HepG2 (cell line): ENCODE data around the gene PRRC2A. TPM values are rescaled to one million over a fixed set of nuclear protein-coding genes. Genes with fewer than 3 reads are reported as not detected.
A peak's percentile ranks its signal among the peaks of the same experiment; 100 is the strongest.

Experiments
- ARID4A ChIP-seq: sonication (generic); formaldehyde crosslinking; IDR thresholded peaks from 2 replicates; pipeline ENCODE4 v1.5.0; 2020; ENCODE audit warnings: mild to moderate bottlenecking, missing genetic modification reagents, borderline replicate concordance
- ASH2L ChIP-seq: fragments of 300-600, 200-600 bp; sonication (generic); IDR thresholded peaks from 2 replicates; pipeline ENCODE4 v1.7.0; 2017; ENCODE audit warnings: low read depth, mild to moderate bottlenecking, moderate library complexity, mixed read lengths, low read length; ENCODE audit not compliant: insufficient read length
- DMTF1 ChIP-seq: sonication (generic); formaldehyde crosslinking; IDR thresholded peaks from 2 replicates; pipeline ENCODE4 v1.4.0; 2020; ENCODE audit warnings: mild to moderate bottlenecking, missing genetic modification reagents
- FOXA3 ChIP-seq: IDR thresholded peaks from 2 replicates; pipeline ENCODE4 v1.6.1; 2016; ENCODE audit warnings: missing genetic modification reagents, missing compliant biosample characterization
- FOXK2 ChIP-seq: fragments of 450-650 bp; IDR thresholded peaks from 2 replicates; pipeline ENCODE4 v1.6.1; 2016
- GRHL1 ChIP-seq: sonication (generic); formaldehyde crosslinking; conservative IDR thresholded peaks from 2 replicates; pipeline ENCODE4 v1.8.0; 2022; ENCODE audit warnings: missing genetic modification reagents
- NFAT5 ChIP-seq: sonication (generic); formaldehyde crosslinking; IDR thresholded peaks from 2 replicates; pipeline ENCODE4 v1.4.0; 2020; ENCODE audit warnings: missing genetic modification reagents
- REL ChIP-seq: sonication (generic); formaldehyde crosslinking; conservative IDR thresholded peaks from 2 replicates; pipeline ENCODE4 v1.8.0; 2022; ENCODE audit warnings: mild to moderate bottlenecking, missing genetic modification reagents, moderate library complexity
- SP1 ChIP-seq, 2 experiments: fragments of 450-650 bp in 1 of 2; sonication (generic) in 1 of 2; formaldehyde crosslinking in 1 of 2; IDR thresholded peaks; 2 replicates each; pipeline versions ENCODE4 v1.4.0 to v1.6.1; 2016 to 2020; ENCODE audit warnings: missing genetic modification reagents in 1 of 2
- ZNF275 ChIP-seq: sonication (generic); formaldehyde crosslinking; IDR thresholded peaks from 2 replicates; pipeline ENCODE4 v1.8.0; 2022; ENCODE audit warnings: missing genetic modification reagents, mild to moderate bottlenecking, inconsistent platforms, borderline replicate concordance
- ZNF282 ChIP-seq: fragments of 450-650 bp; IDR thresholded peaks from 2 replicates; pipeline ENCODE4 v1.6.1; 2018; ENCODE audit not compliant: partially characterized antibody
- ZSCAN22 ChIP-seq: sonication (generic); formaldehyde crosslinking; IDR thresholded peaks from 2 replicates; pipeline ENCODE4 v1.4.0; 2020; ENCODE audit warnings: mild to moderate bottlenecking, missing genetic modification reagents
- polyA plus RNA-seq, 8 experiments: library from polyadenylated mRNA; depleted of rRNA in 3 of 8; stranded (reverse) in 7 of 8; unstranded in 1 of 8; fragments of >200 nt; fragmentation: Illumina TruSeq in 4 of 8; extraction: Trizol in 4 of 8; gene quantifications; 2 replicates each; pipeline versions ENCODE4 v1.2.1 to v1.2.3, GENCODE V29; 2011 to 2016; ENCODE audit warnings: low read depth in 4 of 8, missing spikeins in 1 of 8, mixed read lengths in 1 of 8; ENCODE audit not compliant: insufficient read depth in 1 of 8
- total RNA-seq, 5 experiments: library from RNA; depleted of rRNA; stranded (reverse); fragments of >200 nt; fragmentation: Illumina TruSeq; extraction: Trizol; gene quantifications; 2 replicates each; pipeline ENCODE4 v1.2.3, GENCODE V29; 2016; ENCODE audit warnings: low read depth in 1 of 5

PRRC2A gene
- total and polyA plus RNA-seq, 2 of the 13 experiments (the other 11 are each of a cell fraction or from before 2014, with no cell fraction given): 38.9 to 47.4 TPM

- TF ChIP-seq NFAT5 (CRISPR knock-in tag): no peak
- peak; percentile 43; the same call in 1 of the 2 replicates for TF ChIP-seq ARID4A (CRISPR knock-in tag)
- TF ChIP-seq GRHL1 (CRISPR knock-in tag): no peak
- no peak for TF ChIP-seq ZNF282
- TF ChIP-seq SP1 (IDR thresholded peaks at IDR 0.05): no peak
- TF ChIP-seq SP1 (CRISPR knock-in tag; IDR thresholded peaks at IDR 0.05): no peak
- peak; percentile 25 for TF ChIP-seq ASH2L
- TF ChIP-seq ZNF275 (CRISPR knock-in tag): no peak
- TF ChIP-seq FOXK2: no peak
- TF ChIP-seq FOXA3 (CRISPR knock-in tag): 0 out of 2 replicates have a peak, but pooled peaks have one; percentile 27
- TF ChIP-seq REL (CRISPR knock-in tag): no peak
- TF ChIP-seq ZSCAN22 (CRISPR knock-in tag): no peak
- no peak for TF ChIP-seq DMTF1
These were observed 60.0 kb downstream of the PRRC2A start, which contains the start of gene LY6G5C (continued) for GRCh38 chr6:31680226-31681134.
